Spleen (tissue), 11 donors: Measurements from ENCODE around the gene GOLGA7B. TPM values are rescaled to one million over a fixed set of nuclear protein-coding genes. Genes with fewer than 3 reads are reported as not detected.

Experiments used
- DNase-seq: peaks from one replicate; pipeline ENCODE4 v3.0.0-alpha.2; 2020
- H3K27ac ChIP-seq, 8 donors: fragments of 200-600 bp; sonication (generic) in 7 of 8; 1 replicate in 4 of 8; 2 replicates in 4 of 8; pipeline versions ENCODE4 v1.5.0 to v1.8.0; 2016 to 2021; ENCODE audit warnings: inconsistent platforms in 4 of 8, mild to moderate bottlenecking in 4 of 8, moderate library complexity in 1 of 8
- H3K27me3 ChIP-seq, 7 donors: fragments of 200-600 bp; sonication (generic) in 6 of 7; replicated peaks in 1 of 7; 1 replicate in 4 of 7; 2 replicates in 3 of 7; pipeline versions ENCODE4 v1.5.0 to v1.8.0; 2016 to 2021; ENCODE audit warnings: inconsistent platforms in 3 of 7, mild to moderate bottlenecking in 1 of 7
- H3K36me3 ChIP-seq, 6 donors: fragments of 200-600 bp; sonication (generic) in 5 of 6; 1 replicate in 4 of 6; 2 replicates in 2 of 6; pipeline versions ENCODE4 v1.5.0 to v1.8.0; 2016 to 2021; ENCODE audit warnings: inconsistent platforms in 2 of 6
- H3K4me1 ChIP-seq, 6 donors: fragments of 200-600 bp; sonication (generic) in 5 of 6; 1 replicate in 3 of 6; 2 replicates in 3 of 6; pipeline versions ENCODE4 v1.5.0 to v1.8.0; 2016 to 2021; ENCODE audit warnings: inconsistent platforms in 3 of 6
- H3K4me3 ChIP-seq, 8 donors: fragments of 200-600 bp; sonication (generic) in 7 of 8; 1 replicate in 4 of 8; 2 replicates in 4 of 8; pipeline versions ENCODE4 v1.5.0 to v1.8.0; 2016 to 2021; ENCODE audit warnings: inconsistent platforms in 4 of 8, mild to moderate bottlenecking in 4 of 8, moderate library complexity in 2 of 8
- H3K9me3 ChIP-seq, 8 donors: fragments of 200-600 bp; sonication (generic) in 7 of 8; 1 replicate in 4 of 8; 2 replicates in 4 of 8; pipeline versions ENCODE4 v1.5.0 to v1.8.0; 2016 to 2021; ENCODE audit warnings: inconsistent platforms in 4 of 8
- CTCF ChIP-seq, 11 experiments: fragments of 200-600 bp in 7 of 11; fragments of 450-650 bp in 4 of 11; sonication (generic) in 4 of 11; IDR thresholded peaks in 8 of 11; conservative IDR thresholded peaks in 3 of 11; 1 replicate in 7 of 11; 2 replicates in 4 of 11; pipeline versions ENCODE4 v1.4.0 to v1.8.0; 2016 to 2021; ENCODE audit warnings: antibody characterized with exemption in 11 of 11, inconsistent platforms in 4 of 11, mild to moderate bottlenecking in 1 of 11
- POLR2A ChIP-seq, 3 donors: fragments of 450-650 bp; IDR thresholded peaks; one replicate each; pipeline ENCODE4 v1.5.1; 2017; ENCODE audit warnings: antibody characterized with exemption in 3 of 3, mild to moderate bottlenecking in 1 of 3
- POLR2AphosphoS5 ChIP-seq, 3 donors: sonication (generic); formaldehyde crosslinking; IDR thresholded peaks; one replicate each; pipeline ENCODE4 v1.5.1; 2017; ENCODE audit warnings: antibody characterized with exemption in 3 of 3
- WGBS, 5 donors: extraction: QIAGEN DNeasy Blood & Tissue Kit in 3 of 5; methylation state at CpG; one replicate each; pipeline versions ENCODE4 v1.1.5 to v1.1.7; 2013 to 2018; 5-methylcytosine and 5-hydroxymethylcytosine counted together
- intact Hi-C: fragments of 100-400 bp; cut with DNase I; formaldehyde crosslinking; loops from one replicate; pipeline ENCODE4 v1.15.0; 2023; ENCODE audit warnings: low total_unique reads
- polyA plus RNA-seq, 3 donors: library from polyadenylated mRNA; stranded (reverse); fragments of 200-250 nt; gene quantifications; one replicate each; pipeline ENCODE4 v1.2.1, GENCODE V29; 2013
- total RNA-seq, 7 donors: library from RNA; depleted of rRNA in 3 of 7; stranded (reverse); fragments of >200 nt in 3 of 7; fragmentation: NEBNext Ultra II Directional in 4 of 7; extraction: Animal tissue kit (Norgen Biotek cat#: 25700) in 4 of 7; gene quantifications; one replicate each; pipeline versions ENCODE4 v1.1.0 to v1.2.1, GENCODE V29; 2016 to 2021
- donor health status: healthy with polysubstance abuse.
- donor health status: DM: no; HTN: no; CAD: no; lungs with moderate emphysema.
- donor health status: DM: no; HTN: no; CAD: no.
- donor health status: Bipolar disorder and iron deficiency.
- donor health status: healthy.
- donor health status: DM: no; HTN: no; CAD: no.
- donor health status: DM: yes; HTN: yes; CAD: no.

Gene GOLGA7B
- total and polyA plus RNA-seq, 10 donors = 0.27 to 1.0 (median 0.52) TPM

GRCh38 chr10:97870990-97871389 lies 21.3 kb downstream of the GOLGA7B start:
- Histone ChIP-seq H3K36me3 (no peaks in the 10 kb centered on the region), H3K4me3 (no peak overlapping the region), H3K27ac (no peak overlapping the region), H3K4me1 (peaks cover 8 to 16% (median 11%) of the 10 kb centered on the region in 6 donors), H3K27me3 (peaks cover 0 to 59% (median 0%) of the 10 kb centered on the region in 7 donors), H3K9me3 (no peaks in the 10 kb centered on the region)
- TF ChIP-seq POLR2AphosphoS5 (IDR thresholded peaks at IDR 0.05) (no peak), POLR2A (IDR thresholded peaks at IDR 0.05) (no peak), CTCF (IDR thresholded peaks at IDR 0.05 in 8 of 11, conservative IDR thresholded peaks at IDR 0.05 in 3 of 11) (no peak)
- intact Hi-C loops = loop anchor here (2.0 kb wide), 1 partner anchor 80 kb away; no protein-coding TSS in a partner anchor
- 72 to 79% (median 78%) methylated on average over 8 of the region's 8 CpGs for WGBS, 5 donors
- DNase-seq = peak; percentile 56

GRCh38 chr10:97873569-97873968 lies 23.9 kb downstream of the GOLGA7B start:
- H3K27me3 ChIP-seq = peaks cover 0 to 58% (median 0%) of the 10 kb centered on the region in 7 donors
- intact Hi-C loops = no loop called here
- 61 to 92% (median 69%) methylated on average over 6 of the region's 6 CpGs for WGBS, 5 donors
- H3K4me3 ChIP-seq = no peak overlapping the region
- H3K36me3 ChIP-seq = no peaks in the 10 kb centered on the region
- no peak for DNase-seq
- H3K9me3 ChIP-seq = no peaks in the 10 kb centered on the region
- peaks cover 8 to 14% (median 11%) of the 10 kb centered on the region in 6 donors for H3K4me1 ChIP-seq
- TF ChIP-seq POLR2A (IDR thresholded peaks at IDR 0.05) = no peak
- no peak for TF ChIP-seq POLR2AphosphoS5 (IDR thresholded peaks at IDR 0.05)
- TF ChIP-seq CTCF (IDR thresholded peaks at IDR 0.05 in 8 of 11, conservative IDR thresholded peaks at IDR 0.05 in 3 of 11) = no peak
- H3K27ac ChIP-seq = no peak overlapping the region

GRCh38 chr10:97874332-97874731 lies 24.7 kb downstream of the GOLGA7B start:
- H3K27me3 ChIP-seq = peaks cover 0 to 53% (median 0%) of the 10 kb centered on the region in 7 donors
- no peak for DNase-seq
- no peak overlapping the region for H3K4me3 ChIP-seq
- H3K4me1 ChIP-seq = peaks cover 3 to 6% (median 5%) of the 10 kb centered on the region in 6 donors
- TF ChIP-seq POLR2AphosphoS5 (IDR thresholded peaks at IDR 0.05) (no peak), POLR2A (IDR thresholded peaks at IDR 0.05) (no peak), CTCF (IDR thresholded peaks at IDR 0.05 in 8 of 11, conservative IDR thresholded peaks at IDR 0.05 in 3 of 11) (no peak)
- H3K9me3 ChIP-seq = no peaks in the 10 kb centered on the region
- no peaks in the 10 kb centered on the region for H3K36me3 ChIP-seq
- WGBS, 5 donors = 62 to 88% (median 74%) methylated on average over 6 of the region's 6 CpGs
- intact Hi-C loops = no loop called here
- H3K27ac ChIP-seq = no peak overlapping the region

- Histone ChIP-seq H3K27ac (no peak overlapping the region), H3K4me3 (no peak overlapping the region), H3K36me3 (no peaks in the 10 kb centered on the region), H3K9me3 (no peaks in the 10 kb centered on the region), H3K27me3 (peaks cover 0 to 43% (median 0%) of the 10 kb centered on the region in 7 donors), H3K4me1 (no peaks in the 10 kb centered on the region)
- TF ChIP-seq CTCF (IDR thresholded peaks at IDR 0.05 in 8 of 11, conservative IDR thresholded peaks at IDR 0.05 in 3 of 11) = no peak
- DNase-seq = no peak
- intact Hi-C loops = no loop called here
- 52 to 66% (median 64%) methylated on average over 3 to 7 of the region's 7 CpGs for WGBS, 5 donors
Observed at GRCh38 chr10:97875391-97875790, 25.7 kb downstream of the GOLGA7B start.
